HEK293T (cell line): Measurements from ENCODE around the gene TCEANC2.

ENCODE experiments used
- CTCF ChIA-PET: fragments of 350-600 bp; formaldehyde crosslinking; extraction: SDS; loops from one replicate; lab custom pipeline; 2021; ENCODE audit warnings: antibody characterized with exemption, inconsistent platforms; lab: Yijun Ruan, JAX
- POLR2A ChIA-PET: fragments of 350-600 bp; formaldehyde crosslinking; extraction: SDS; loops from one replicate; lab custom pipeline; 2020; ENCODE audit warnings: antibody characterized with exemption, inconsistent platforms; lab: Yijun Ruan, JAX
- DNase-seq: peaks from one replicate; pipeline ENCODE4 v3.0.0; 2012; ENCODE audit warnings: mixed read lengths; ENCODE audit errors: extremely low spot score
- ARNT ChIP-seq: fragments of 450-650 bp; IDR thresholded peaks from 2 replicates; pipeline ENCODE4 v1.6.1; 2017; ENCODE audit warnings: mild to moderate bottlenecking
- BHLHE40 ChIP-seq: fragments of 450-650 bp; IDR thresholded peaks from 2 replicates; pipeline ENCODE4 v1.6.1; 2016; ENCODE audit warnings: mild to moderate bottlenecking, moderate library complexity, borderline replicate concordance
- CTBP1 ChIP-seq: fragments of 450-650 bp; IDR thresholded peaks from 2 replicates; pipeline ENCODE4 v1.6.1; 2016; ENCODE audit warnings: borderline replicate concordance
- ELF4 ChIP-seq: fragments of 450-650 bp; IDR thresholded peaks from 2 replicates; pipeline ENCODE4 v1.6.1; 2017; ENCODE audit warnings: antibody characterized with exemption
- FOXA1 ChIP-seq: fragments of 450-650 bp; IDR thresholded peaks from 2 replicates; pipeline ENCODE4 v1.6.1; 2016; ENCODE audit warnings: mild to moderate bottlenecking
- FOXK2 ChIP-seq: fragments of 450-650 bp; IDR thresholded peaks from 2 replicates; pipeline ENCODE4 v1.6.1; 2016; ENCODE audit warnings: mild to moderate bottlenecking
- FOXM1 ChIP-seq: fragments of 450-650 bp; IDR thresholded peaks from 2 replicates; pipeline ENCODE4 v1.6.1; 2017; ENCODE audit warnings: mild to moderate bottlenecking, borderline replicate concordance
- HDGF ChIP-seq: fragments of 450-650 bp; IDR thresholded peaks from 2 replicates; pipeline ENCODE4 v1.6.1; 2017; ENCODE audit warnings: antibody characterized with exemption, borderline replicate concordance
- L3MBTL2 ChIP-seq: fragments of 450-650 bp; conservative IDR thresholded peaks from 2 replicates; pipeline ENCODE4 v1.6.1; 2016; ENCODE audit warnings: mild to moderate bottlenecking
- LEF1 ChIP-seq: fragments of 450-650 bp; IDR thresholded peaks from 2 replicates; pipeline ENCODE4 v1.6.1; 2017; ENCODE audit warnings: mild to moderate bottlenecking, borderline replicate concordance
- NFRKB ChIP-seq: fragments of 450-650 bp; IDR thresholded peaks from 2 replicates; pipeline ENCODE4 v1.6.1; 2016; ENCODE audit warnings: mild to moderate bottlenecking, moderate library complexity
- SP1 ChIP-seq: fragments of 450-650 bp; IDR thresholded peaks from 2 replicates; pipeline ENCODE4 v1.6.1; 2017
- SUZ12 ChIP-seq: fragments of 450-650 bp; IDR thresholded peaks from 2 replicates; pipeline ENCODE4 v1.6.1; 2016; ENCODE audit warnings: mild to moderate bottlenecking
- TARDBP ChIP-seq: fragments of 450-650 bp; IDR thresholded peaks from 2 replicates; pipeline ENCODE4 v1.6.1; 2016
- ZNF384 ChIP-seq: fragments of 450-650 bp; IDR thresholded peaks from 2 replicates; pipeline ENCODE4 v1.6.1; 2016
- TF ChIP-seq, protein P1 (sequence below): fragments of 450-650 bp; IDR thresholded peaks from 2 replicates; pipeline ENCODE4 v1.6.1; 2016

TCEANC2 gene

DNA sequence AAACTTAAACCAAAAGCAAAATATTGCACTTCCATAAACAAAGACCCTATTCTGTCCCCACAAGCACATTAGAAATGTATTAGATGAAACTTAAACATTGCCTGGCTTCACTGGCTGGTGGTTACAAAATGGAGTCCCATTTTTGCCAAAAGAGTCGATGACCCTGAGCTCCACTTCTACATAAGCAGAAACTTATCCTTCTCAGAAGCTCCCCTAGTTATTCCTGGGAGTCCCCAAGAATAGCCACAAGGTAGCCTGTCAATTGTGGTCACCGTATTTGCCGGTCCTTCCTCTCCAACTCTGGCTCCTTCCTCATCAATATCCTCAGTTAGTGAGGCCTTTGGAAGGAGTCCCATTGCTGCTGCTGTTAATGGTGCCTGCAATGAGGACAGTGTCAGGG lies 62.1 kb downstream of the TCEANC2 start:
- ChIA-PET POLR2A (no interaction called here), CTCF (interaction anchor here (0.6 kb wide), 1 partner anchor 34 kb away, joined by 3 read pairs; no protein-coding TSS in a partner anchor)
- no peak for TF ChIP-seq TARDBP
- no peak for TF ChIP-seq ELF4
- no peak for DNase-seq

DNA sequence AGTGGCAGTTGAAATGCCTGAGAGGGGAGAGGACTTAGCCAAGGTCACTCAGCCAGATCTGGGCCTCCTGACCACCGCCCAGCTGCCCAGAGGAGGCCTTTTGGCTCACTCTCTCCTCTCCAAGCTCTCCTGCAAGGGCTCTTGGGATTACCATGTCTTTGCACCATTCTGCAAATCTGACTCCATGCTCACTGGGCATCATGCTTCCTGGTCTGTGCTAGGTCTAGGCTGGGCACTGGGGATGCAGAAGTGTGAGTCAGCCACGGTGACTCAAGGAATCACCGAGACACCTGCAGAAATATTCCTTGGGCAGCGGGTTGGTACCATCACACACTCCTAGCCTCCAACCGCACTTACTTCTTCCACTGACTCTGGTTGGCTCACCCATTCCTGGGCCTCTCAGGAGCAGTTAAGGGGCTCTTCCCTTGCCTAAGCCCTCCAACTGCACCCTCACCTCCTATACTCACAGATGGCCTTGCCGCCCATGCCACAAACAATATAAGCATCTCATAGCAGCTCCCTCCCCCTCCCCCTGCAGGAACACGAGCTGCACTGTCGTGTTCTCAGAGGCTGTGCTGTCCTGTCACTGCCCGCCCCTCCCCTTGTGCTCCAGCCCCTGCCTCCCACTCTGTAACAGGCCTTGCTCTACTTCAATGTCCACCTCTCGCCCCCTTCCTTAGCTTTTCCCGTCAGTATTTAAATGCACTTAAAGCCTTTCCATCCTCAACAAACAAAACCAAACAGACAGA lies 64.6 kb downstream of the TCEANC2 start:
- ChIA-PET CTCF (interaction anchor here (0.6 kb wide), 1 partner anchor 72 kb away, joined by 3 read pairs; no protein-coding TSS in a partner anchor), POLR2A (no interaction called here)
- DNase-seq: no peak
- TF ChIP-seq FOXA1: no peak
- TF ChIP-seq FOXM1: no peak
- TF ChIP-seq FOXK2: no peak
- TF ChIP-seq L3MBTL2: no peak
- no peak for TF ChIP-seq BHLHE40
- no peak for TF ChIP-seq CTBP1
- TF ChIP-seq, protein P1, sequence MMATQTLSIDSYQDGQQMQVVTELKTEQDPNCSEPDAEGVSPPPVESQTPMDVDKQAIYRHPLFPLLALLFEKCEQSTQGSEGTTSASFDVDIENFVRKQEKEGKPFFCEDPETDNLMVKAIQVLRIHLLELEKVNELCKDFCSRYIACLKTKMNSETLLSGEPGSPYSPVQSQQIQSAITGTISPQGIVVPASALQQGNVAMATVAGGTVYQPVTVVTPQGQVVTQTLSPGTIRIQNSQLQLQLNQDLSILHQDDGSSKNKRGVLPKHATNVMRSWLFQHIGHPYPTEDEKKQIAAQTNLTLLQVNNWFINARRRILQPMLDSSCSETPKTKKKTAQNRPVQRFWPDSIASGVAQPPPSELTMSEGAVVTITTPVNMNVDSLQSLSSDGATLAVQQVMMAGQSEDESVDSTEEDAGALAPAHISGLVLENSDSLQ: no peak
- TF ChIP-seq ARNT: no peak
- no peak for TF ChIP-seq HDGF
- no peak for TF ChIP-seq SUZ12
- no peak for TF ChIP-seq SP1
- TF ChIP-seq TARDBP: no peak
- TF ChIP-seq NFRKB: no peak
- no peak for TF ChIP-seq ELF4
- TF ChIP-seq ZNF384: no peak
- no peak for TF ChIP-seq LEF1

DNA sequence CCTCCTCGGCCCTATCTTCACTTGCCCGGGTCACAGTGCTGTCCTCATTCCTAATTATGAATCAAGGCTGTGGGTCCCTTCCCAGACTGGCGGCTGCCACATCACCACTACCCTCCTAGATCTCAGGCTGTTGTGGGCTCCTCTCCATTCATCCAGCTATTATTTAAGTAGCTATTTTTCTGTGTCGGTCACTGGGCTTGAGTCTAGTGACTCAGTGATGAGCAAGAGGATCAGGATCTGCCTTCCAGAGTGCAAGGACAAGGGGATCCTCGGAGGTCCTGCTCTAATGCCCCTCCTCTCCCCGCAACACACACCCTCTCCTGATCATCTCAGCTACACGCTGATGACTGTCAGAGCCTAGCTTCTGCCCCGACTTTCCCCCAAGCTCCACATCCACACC lies 65.3 kb downstream of the TCEANC2 start:
- TF ChIP-seq HDGF: no peak
- no peak for TF ChIP-seq TARDBP
- TF ChIP-seq ELF4: no peak
- TF ChIP-seq SP1: no peak
- TF ChIP-seq FOXM1: no peak
- TF ChIP-seq BHLHE40: no peak
- TF ChIP-seq FOXK2: no peak
- POLR2A ChIA-PET: no interaction called here
- DNase-seq: no peak
- CTCF ChIA-PET: no interaction called here

DNA sequence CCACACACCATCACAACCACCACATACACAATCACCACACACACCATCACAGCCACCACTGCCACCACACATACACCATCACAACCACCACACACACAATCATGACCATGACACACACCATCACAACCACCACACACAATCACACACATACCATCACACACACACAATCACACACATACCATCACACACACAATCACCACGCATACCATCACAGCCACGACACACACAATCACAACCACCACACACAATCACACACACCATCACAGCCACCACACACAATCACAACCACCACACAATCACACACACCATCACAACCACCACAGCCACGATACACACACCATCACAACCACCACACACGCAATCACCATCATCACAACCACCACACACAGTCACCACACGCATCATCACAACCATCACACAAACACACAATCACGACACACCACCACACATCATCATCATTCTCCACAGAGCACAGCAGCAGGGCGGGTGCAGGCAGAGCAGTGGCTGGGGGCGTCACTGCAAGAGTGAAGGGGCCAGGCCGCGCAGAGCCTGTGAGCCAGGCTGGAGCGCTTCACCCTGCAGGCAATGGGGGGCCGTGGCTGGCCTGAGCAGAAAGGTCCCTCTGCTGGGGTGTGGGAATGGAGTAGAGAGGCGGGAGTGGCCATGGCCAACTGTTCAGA lies 66.8 kb downstream of the TCEANC2 start:
- no peak for TF ChIP-seq ZNF384
- peak; percentile 52 for TF ChIP-seq TARDBP
- ChIA-PET POLR2A (no interaction called here), CTCF (no interaction called here)
- no peak for DNase-seq

DNA sequence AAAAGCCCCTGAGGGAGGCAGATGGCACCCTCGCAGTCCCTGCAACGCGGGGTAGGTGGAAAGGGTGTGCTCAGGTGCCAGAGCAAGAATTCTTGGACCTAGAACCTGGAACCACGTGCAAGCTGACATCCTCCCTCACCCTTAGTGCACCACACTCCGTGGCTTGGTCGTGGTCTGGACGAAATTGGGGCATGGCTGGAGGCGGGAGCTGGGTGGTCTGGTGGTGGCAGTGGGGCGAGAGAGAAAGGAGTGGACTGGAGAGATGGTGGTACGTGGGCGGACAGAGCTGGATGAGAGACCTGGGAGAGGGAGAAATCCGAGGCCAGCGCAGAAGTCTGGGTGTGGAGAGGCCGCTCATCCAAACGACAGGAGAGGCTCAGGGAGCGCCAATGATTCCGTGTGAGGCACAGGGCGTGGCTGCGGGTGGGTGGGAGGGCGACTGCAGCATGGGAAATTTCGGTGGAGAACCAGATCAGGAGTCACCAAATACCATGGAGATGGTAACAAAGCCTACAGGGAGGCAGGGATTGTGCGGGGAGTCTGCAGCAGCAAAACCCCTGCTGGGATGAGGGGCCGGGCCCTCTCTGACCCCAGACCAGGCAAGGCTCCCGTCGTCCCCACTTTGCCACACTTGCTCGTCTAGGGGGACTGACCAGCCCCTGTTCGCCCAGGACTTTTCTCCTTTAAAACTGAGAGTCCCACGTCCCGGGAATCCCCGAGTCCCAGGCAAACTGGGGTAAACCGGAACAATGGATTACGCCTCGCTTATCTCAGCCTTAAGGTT lies 67.5 kb downstream of the TCEANC2 start:
- DNase-seq: no peak
- TF ChIP-seq HDGF: no peak
- no peak for TF ChIP-seq ARNT
- no peak for TF ChIP-seq BHLHE40
- no peak for TF ChIP-seq FOXM1
- no peak for TF ChIP-seq ELF4
- POLR2A ChIA-PET: no interaction called here
- CTCF ChIA-PET: interaction anchor here (0.5 to 1.0 kb wide), 7 partner anchors 9 to 694 kb away, joined by 3 to 12 read pairs (median 4); no protein-coding TSS in a partner anchor

DNA sequence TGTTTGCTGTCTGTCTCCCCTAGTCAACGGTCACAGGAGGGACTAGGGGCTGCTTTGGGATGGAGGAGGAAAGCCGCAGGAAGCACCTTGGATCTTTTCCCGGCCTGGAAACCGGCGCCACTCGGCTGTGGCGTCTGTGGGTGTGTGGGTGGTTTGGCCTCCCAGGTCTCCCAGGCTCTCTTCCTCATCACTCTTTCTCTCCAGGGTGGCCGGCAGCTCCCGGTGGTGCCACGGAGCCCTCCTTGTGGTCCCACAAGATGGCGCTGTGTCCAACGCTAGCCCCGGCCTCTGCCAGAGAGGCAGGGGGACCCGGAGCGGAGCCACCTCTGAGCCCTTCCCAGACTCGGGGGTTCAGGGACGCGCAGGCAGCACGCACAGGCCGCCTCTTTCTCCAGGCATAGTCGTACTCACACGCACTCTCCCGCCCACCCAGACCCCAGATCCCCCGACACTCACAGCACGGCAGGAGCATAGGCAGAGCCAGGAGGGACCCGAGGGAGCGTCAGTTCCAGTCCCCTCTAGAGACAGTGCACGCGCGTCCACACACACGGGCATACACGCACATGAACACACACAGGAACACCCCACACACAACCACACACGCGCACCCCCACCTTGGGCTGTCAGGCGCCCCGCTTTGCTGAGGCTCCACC lies 68.2 kb downstream of the TCEANC2 start:
- TF ChIP-seq LEF1 (no peak), HDGF (peak; percentile 60; the same call in 1 of the 2 replicates)
- ChIA-PET CTCF (interaction anchor here (0.5 to 1.0 kb wide), 7 partner anchors 10 to 693 kb away, joined by 3 to 12 read pairs (median 4); no protein-coding TSS in a partner anchor), POLR2A (interaction anchor here (0.8 to 1.1 kb wide), 3 partner anchors 15 to 179 kb away, joined by 3 to 4 read pairs (median 4); partner anchors contain the start of genes CYB5RL and MRPL37)
- peak; percentile 96 for DNase-seq

DNA sequence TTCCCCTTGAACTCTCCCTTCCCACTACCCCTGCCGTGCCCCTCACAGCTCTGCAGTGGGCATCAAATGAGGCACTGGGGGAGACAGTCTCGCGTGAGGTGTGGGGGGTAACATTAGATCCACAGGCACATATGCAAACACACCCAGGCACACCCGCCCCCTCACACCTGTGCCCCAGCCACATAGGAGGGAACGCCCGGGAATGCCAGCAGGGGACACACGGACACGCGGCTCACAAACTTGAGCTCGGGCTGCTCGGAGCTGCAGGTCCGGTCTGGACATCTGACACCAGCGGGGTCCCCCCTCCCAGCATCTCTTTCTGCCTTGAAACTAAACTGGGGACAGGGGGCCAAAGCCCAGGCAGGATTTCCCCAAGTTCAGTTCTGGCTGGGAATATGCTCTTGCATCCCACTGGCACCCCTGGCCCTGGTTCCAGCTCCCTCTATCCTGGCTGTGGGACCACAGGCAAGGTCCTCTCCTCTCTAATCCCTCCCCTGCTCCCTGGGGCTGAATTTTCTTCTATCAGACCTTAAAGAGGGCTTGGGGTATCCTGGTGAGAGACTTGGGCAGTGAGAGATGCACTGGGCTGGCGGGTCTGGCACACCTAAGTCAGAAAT lies 68.8 kb downstream of the TCEANC2 start:
- POLR2A ChIA-PET: interaction anchor here (0.8 to 1.1 kb wide), 3 partner anchors 14 to 179 kb away, joined by 3 to 4 read pairs (median 4); partner anchors contain the start of genes CYB5RL and MRPL37
- TF ChIP-seq FOXA1 (no peak), BHLHE40 (no peak), TARDBP (no peak), SUZ12 (no peak), SP1 (no peak), ELF4 (no peak), NFRKB (no peak), ZNF384 (no peak), HDGF (no peak), L3MBTL2 (no peak)
- peak; percentile 53 for DNase-seq
- CTCF ChIA-PET: interaction anchor here (0.5 to 1.0 kb wide), 5 partner anchors 10 to 20 kb away, joined by 3 to 12 read pairs (median 3); no protein-coding TSS in a partner anchor
